Right lobe of liver (tissue), 6 donors: ENCODE data around the gene ASTN1. TPM values are rescaled to one million over a fixed set of nuclear protein-coding genes. Genes with fewer than 3 reads are reported as not detected.

ENCODE experiments used
- ATAC-seq, 4 donors: fragments of 200-7000 bp; cut with Tn5 transposase; one replicate each; pipeline ENCODE4 v1.9.1; 2020; ENCODE audit warnings: mild to moderate bottlenecking in 4 of 4, moderate library complexity in 4 of 4
- DNase-seq, 3 donors: peaks; one replicate each; pipeline ENCODE4 v3.0.0-alpha.2; 2020
- H3K27ac ChIP-seq, 3 donors: fragments of 200-600 bp; one replicate each; pipeline ENCODE4 v1.8.0; 2022
- H3K27me3 ChIP-seq, 2 donors: fragments of 200-600 bp; one replicate each; pipeline ENCODE4 v1.8.0; 2022
- H3K36me3 ChIP-seq, 4 donors: fragments of 200-600 bp; sonication (generic) in 1 of 4; one replicate each; pipeline versions ENCODE4 v1.5.1 to v1.8.0; 2017 to 2022; ENCODE audit warnings: control low read depth in 1 of 4
- H3K4me1 ChIP-seq, 4 donors: fragments of 200-600 bp; sonication (generic) in 1 of 4; one replicate each; pipeline versions ENCODE4 v1.5.1 to v1.8.0; 2017 to 2022; ENCODE audit warnings: control low read depth in 1 of 4
- H3K4me3 ChIP-seq, 3 donors: fragments of 200-600 bp; one replicate each; pipeline ENCODE4 v1.8.0; 2022
- H3K9me3 ChIP-seq, 4 donors: fragments of 200-600 bp; sonication (generic) in 1 of 4; one replicate each; pipeline versions ENCODE4 v1.5.1 to v1.8.0; 2017 to 2022; ENCODE audit warnings: control low read depth in 1 of 4
- CTCF ChIP-seq, 4 donors: fragments of 200-600 bp in 3 of 4; fragments of 450-650 bp in 1 of 4; IDR thresholded peaks; one replicate each; pipeline versions ENCODE4 v1.5.1 to v1.8.0; 2016 to 2022; ENCODE audit warnings: antibody characterized with exemption in 4 of 4, mild to moderate bottlenecking in 2 of 4
- POLR2A ChIP-seq: fragments of 450-650 bp; IDR thresholded peaks from one replicate; pipeline ENCODE4 v1.6.1; 2017; ENCODE audit warnings: antibody characterized with exemption, mild to moderate bottlenecking
- WGBS: methylation state at CpG from one replicate; pipeline ENCODE4 v1.1.6; 2018; ENCODE audit warnings: low coverage, low lambda C conversion rate; ENCODE audit not compliant: insufficient coverage; ENCODE audit errors: missing lambda C conversion rate; 5-methylcytosine and 5-hydroxymethylcytosine counted together
- intact Hi-C, 2 donors: fragments of 100-400 bp; cut with DNase I; formaldehyde crosslinking; loops; one replicate each; pipeline versions ENCODE4 v1.11.2 to v1.14.1; 2022
- total RNA-seq, 6 experiments: library from RNA; depleted of rRNA in 2 of 6; stranded (reverse); fragments of >200 nt in 2 of 6; fragmentation: NEBNext Ultra II Directional in 3 of 6; extraction: Animal tissue kit (Norgen Biotek cat#: 25700) in 3 of 6; gene quantifications; one replicate each; pipeline versions ENCODE4 v1.1.0 to v1.2.4, GENCODE V29; 2016 to 2023
- donor health status: DM: no; HTN: yes; CAD: no.
- donor health status: DM: no; HTN: no; CAD: no.
- donor health status: DM: no; HTN: no; CAD: no.
- donor health status: DM: no; HTN: yes; CAD: no.
- donor health status: DM: no; HTN: yes; CAD: no.

The ASTN1 gene
- total RNA-seq, 6 experiments from 2014 or later = 0.06 to 0.78 (median 0.18) TPM

DNA sequence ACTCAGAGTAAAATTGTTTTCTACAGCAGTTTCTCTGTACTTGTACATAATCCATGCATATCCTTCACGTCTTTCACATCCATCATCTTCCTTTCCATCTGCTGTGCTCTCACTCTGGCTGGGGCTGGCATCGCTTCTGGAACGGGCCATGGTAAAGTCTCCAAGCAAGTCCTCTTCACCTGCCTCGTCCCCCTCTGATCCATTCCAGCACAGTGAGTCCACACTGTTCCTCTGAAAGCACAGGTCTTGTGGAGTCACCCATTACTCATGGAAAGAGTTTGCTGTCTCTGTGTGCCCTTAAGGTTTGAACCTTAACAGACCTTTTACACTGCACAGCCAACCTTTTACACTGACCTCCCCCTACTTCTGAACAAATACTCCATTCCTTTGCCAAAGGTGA is 313.6 kb downstream of the ASTN1 start:
- H3K4me1 ChIP-seq = no peaks in the 10 kb centered on the region
- DNase-seq (no peak), ATAC-seq (no peak)
- intact Hi-C loops = no loop called here
- no peak overlapping the region for H3K4me3 ChIP-seq
- no peak for TF ChIP-seq POLR2A
- no peak for TF ChIP-seq CTCF (IDR thresholded peaks at IDR 0.05)
- 50% methylated on average over 4 of the region's 4 CpGs for WGBS
- no peaks in the 10 kb centered on the region for H3K27me3 ChIP-seq
- H3K9me3 ChIP-seq = no peaks in the 10 kb centered on the region
- H3K36me3 ChIP-seq = no peaks in the 10 kb centered on the region
- no peak overlapping the region for H3K27ac ChIP-seq

GRCh38 chr1:176849281-176849680 is 315.2 kb downstream of the ASTN1 start:
- Histone ChIP-seq H3K9me3 (no peaks in the 10 kb centered on the region), H3K4me3 (no peak overlapping the region), H3K4me1 (no peaks in the 10 kb centered on the region), H3K36me3 (no peaks in the 10 kb centered on the region), H3K27ac (no peak overlapping the region), H3K27me3 (no peaks in the 10 kb centered on the region)
- 67% methylated on average over 3 of the region's 3 CpGs for WGBS
- no peak for TF ChIP-seq CTCF (IDR thresholded peaks at IDR 0.05)
- TF ChIP-seq POLR2A = no peak
- ATAC-seq (no peak), DNase-seq (no peak)
- intact Hi-C loops = no loop called here

DNA sequence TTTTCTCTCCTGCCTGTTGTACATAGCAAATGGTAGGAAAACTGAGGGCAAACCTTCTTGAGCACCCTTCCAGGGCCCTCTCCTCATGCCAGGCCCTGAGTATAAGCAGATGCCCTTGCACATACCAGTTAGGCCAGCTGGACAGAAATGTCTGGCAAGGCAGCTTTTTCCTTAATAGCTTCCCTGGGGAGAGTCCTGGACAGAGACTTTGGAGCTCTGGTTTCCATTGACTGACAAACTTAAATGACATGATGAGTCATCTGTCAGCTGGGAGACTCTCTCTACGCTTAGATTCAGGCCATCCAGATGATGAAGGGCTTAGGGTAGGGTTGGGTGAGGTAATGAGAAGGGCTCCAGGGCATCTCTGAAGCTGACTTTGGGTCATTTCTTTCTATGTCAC is 317.5 kb downstream of the ASTN1 start:
- Histone ChIP-seq H3K4me1 (peaks cover 0 to 7% (median 2%) of the 10 kb centered on the region in 4 donors), H3K27me3 (no peaks in the 10 kb centered on the region), H3K36me3 (no peaks in the 10 kb centered on the region), H3K4me3 (no peak overlapping the region), H3K9me3 (no peaks in the 10 kb centered on the region), H3K27ac (no peak overlapping the region)
- intact Hi-C loops = no loop called here
- TF ChIP-seq CTCF (IDR thresholded peaks at IDR 0.05) (no peak), POLR2A (no peak)
- ATAC-seq = no peak
- no peak for DNase-seq
- 60% methylated on average over 1 of the region's 1 CpG for WGBS

DNA sequence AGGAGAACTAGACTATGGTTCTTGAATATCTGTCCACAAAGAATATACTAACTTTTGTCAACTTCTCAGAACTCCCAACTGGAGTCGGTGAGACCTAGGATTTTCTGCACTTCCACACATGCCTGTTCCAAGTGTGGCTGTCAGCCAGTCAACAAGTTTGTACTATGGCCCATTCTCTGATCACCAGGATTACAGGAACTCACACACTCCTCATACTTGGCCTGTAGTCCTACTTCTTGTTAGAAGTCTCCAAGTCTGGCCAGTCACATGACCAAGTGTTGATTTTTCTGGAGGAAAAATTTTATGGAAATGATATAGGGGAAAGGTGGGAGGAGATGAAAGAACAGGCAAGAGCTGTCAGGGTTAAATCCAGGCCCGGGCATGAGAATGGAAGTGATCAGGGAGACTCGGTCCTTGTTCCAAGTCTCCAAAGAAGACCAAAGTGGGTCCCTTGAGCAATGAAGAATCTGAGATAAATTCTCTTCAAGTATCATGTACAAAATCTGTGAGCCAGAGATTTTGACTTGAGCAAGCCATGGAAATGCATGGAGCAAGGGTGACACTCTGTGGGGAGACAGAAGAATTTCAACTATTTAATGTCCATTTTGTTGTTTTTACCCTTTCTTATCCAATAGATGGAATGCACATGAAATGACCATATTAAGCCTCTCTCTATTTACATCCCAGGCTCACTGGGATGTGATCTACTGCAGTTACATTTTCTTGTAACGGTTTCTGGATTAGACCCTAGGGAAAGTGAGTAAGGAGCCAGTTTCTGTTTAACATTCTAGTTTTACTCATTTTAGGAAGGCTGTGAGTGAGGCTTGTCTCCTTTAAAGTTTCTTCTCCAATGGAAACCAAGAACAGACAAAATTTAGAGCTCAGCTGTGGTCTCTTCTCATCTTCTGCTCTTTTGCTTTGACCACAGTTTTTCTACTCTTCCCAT is 320.9 kb downstream of the ASTN1 start:
- Histone ChIP-seq H3K4me3 (no peak overlapping the region), H3K27me3 (no peaks in the 10 kb centered on the region), H3K4me1 (peaks cover 0 to 7% (median 2%) of the 10 kb centered on the region in 4 donors), H3K27ac (no peak overlapping the region), H3K9me3 (no peaks in the 10 kb centered on the region), H3K36me3 (no peaks in the 10 kb centered on the region)
- DNase-seq (peak in 1 of 3 donors; percentile 48), ATAC-seq (peak; percentile 83 to 93 (median 88))
- 18% methylated on average over 4 of the region's 4 CpGs for WGBS
- intact Hi-C loops = no loop called here
- TF ChIP-seq POLR2A (no peak), CTCF (IDR thresholded peaks at IDR 0.05) (peak; percentile 53 to 81 (median 64))
